ENCODE results near the gene TSR3.
A peak's percentile ranks its signal among the peaks of the same experiment; 100 is the strongest.

The TSR3 gene

DNA sequence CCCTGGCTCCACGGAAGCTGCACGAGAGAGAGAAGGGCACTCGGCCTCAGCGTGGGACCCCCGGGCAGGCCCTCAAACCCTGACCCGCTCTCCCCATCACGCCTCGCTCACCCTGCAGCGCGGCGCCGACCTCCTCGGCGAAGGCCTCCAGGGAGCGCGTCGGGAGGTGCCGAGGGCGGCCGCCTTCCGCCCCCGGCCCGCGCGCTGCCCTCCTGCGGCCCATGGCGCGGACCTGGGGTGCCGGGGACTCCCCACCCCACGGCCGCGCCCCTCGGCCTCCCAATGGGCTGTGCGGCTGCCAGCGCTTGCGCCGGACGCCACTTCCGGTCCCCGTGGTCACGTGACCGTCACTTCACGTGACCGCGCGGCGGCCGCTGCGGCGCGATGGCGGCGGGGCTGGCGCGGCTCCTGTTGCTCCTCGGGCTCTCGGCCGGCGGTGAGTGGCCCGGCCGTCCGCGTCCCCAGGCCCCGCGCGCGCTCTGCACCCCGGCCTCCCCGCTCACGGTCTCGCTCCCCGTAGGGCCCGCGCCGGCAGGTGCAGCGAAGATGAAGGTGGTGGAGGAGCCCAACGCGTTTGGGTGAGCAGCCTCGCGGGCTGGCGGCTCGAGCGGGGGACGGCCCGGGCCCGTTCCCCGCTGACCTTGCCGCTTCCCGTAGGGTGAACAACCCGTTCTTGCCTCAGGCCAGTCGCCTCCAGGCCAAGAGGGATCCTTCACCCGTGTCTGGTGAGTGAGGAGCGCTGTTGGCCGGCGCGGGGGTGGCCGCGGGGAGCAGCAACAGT is at the start of gene TSR3, which contains the start of gene GNPTG:
Gene TSR3, minus strand, starts transcription at position 297 of the 781 bp plus-strand sequence. Its CDS starts 74 bp downstream, at position 223.
Gene GNPTG, plus strand, starts transcription at position 350 of the 781 bp plus-strand sequence. Its CDS starts 35 bp downstream, at position 385.
- peak in 52 of 56 donors; percentile 18 to 86 (median 67) for DNase-seq

DNA sequence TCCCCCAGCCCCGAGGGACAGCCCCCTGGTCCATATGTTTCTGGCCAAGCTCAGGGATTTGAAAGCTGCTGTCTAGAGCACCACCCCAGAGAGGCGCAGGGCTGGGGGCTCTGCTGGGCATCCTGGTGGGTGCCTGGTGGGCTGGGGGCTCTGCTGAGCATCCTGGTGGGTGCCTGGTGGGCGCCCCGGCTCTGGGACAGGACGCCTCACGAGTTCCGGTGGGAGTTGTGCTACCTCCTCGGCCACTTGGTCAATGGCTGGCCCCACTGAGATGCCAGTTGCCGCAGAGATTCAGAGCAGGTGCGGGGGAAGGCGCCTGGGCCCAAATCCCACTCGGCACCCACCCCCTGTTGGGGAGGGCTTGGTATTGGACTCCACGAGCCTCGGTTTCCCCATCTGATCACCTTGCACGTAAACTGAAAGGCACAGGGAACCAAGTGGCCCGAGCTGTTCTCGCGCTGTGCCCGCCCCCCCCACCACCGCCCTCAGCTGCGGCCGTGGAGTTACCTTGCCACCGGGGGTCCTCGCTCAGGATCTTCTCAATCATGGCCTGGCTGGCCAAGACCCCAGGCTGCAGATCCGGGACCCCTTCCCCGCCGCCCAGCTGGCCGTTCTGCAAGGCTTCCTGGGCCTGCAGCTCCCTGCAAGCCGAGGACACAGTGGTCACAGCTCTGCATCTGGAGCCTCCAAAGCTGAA is 49.5 kb upstream of the TSR3 start:
- no peak for DNase-seq

DNA sequence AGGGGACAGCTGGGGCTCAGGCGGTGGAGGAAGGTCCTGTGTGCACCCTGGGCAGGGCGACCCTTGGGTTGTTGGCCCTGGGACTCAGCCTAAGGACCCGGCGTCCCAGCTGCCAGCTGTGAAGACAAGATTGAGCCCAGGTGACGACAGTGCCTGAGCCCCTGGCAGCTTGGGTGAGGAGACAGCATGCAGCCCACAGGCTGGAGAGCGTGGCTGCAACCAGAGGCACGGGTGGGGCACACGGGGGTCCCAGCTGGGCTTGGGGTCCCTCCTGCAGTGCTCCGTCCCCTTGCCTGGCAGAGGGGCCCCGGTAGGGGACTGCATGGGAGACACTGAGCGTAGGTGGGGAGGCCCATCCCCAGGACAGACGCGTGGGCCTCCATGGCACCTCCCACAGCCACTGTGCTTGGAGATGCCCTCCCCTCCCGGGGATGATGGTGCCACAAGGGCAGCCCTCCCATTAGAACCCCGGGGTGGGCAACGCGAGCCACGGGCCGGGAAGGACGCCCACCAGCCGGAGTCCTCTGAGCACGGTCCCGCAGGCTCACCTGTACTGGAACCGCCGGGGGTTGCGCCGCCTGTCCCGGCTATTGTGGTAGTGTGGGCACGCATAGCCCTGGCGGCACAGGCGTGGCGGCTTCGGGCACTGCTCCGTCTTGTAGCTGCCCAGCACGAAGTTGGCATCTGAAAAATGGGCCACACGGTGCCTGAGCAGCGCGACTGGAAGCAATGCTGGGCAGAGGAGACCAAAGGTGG is 47.3 kb upstream of the TSR3 start:
- DNase-seq: no peak

DNA sequence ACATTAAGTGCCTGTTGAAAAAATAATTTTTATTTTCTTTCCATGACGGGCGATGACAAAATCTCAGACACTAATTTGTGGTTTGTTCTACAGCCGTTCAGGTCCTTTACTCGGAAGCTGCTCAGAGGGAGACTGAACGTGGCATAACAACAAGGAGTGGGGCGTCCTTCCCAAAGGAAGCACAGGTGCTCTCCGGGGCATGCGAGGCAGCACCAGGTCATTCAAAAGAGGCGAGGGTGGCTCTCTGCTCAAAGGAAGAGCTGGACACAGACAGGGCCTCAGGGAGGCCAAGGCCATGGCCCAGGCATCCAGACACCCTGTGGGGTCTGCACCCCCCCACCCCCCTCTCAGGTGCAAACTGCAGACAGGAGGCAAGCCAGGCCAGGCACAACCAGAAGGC is 46.7 kb upstream of the TSR3 start:
- DNase-seq: no peak

DNA sequence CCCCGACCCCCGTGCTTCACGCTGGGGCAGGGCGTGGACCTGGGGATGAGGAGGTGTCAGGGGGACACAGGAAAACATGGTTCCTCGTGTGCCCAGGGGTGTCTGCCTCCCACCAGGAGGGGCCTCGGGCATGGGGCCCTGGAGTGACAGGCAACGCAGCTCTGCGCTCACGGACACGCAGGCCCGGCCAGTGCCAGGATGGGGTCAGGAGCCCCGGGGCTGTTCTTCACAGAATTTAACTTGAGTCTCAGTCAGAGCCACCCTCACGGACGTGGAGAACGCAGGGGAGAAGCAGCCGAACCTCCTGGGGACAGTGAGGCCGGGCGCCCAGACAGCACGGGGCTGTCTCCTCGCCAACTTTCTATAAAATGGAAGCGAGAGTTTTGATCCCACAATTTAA is 46.1 kb upstream of the TSR3 start:
- no peak for DNase-seq

DNA sequence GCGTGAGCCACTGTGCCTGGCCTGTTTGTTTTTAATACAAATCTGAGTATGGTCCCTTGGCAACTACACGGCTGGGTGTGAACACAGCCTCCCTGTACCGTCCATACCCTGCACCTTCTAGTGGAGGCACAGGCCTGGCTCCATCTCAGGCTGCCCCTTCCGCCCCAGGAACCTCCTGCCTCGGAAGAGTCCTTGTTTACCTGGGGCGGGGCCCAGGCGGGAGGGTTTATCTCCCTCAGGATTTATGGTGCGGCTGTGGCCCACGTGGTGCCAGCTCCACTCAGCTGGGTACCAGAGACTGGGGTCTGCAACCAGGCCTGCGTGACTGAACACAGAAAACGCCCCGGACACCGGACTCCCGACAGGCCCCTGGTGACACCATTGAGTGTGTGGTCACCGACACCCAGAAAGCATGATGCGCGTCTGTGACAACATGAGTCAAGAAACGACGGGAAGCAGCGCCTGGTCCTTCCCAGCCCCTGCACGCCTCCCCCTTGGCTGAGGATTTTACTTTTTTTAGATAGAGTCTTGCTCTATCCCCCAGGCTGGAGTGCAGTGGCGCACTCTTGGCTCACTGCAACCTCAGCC is 43.9 kb upstream of the TSR3 start:
- no peak for DNase-seq

GRCh38 chr16:1394367-1394951 is 42.8 kb upstream of the TSR3 start:
- DNase-seq: no peak

DNA sequence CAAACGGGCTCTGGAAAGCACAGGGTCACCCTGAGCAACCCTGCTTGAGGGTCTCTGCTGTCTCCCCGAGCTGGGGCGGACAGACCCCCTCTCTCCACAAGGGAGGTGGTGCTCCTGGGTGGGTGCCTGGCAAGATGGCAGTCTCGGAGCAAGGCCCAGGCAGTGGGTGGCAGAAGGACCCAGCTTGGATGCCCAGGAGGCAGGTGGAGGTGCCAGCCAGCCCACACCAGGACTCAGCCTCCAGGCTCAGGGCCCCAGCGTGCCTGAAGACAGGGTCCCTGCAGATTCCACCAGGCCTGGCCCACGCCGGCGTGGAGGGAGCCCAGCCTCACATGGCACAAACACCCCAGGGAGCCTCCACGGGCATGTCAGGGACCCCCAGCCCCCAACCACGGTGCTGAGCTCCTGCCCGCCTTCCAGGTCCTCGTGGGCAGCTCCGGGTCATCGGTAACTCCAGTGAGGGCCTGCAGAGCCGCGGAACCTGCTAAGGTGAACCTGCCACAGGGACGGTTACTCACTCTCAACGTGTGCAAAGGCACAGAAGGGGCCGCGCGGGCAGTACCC is 42.0 kb upstream of the TSR3 start:
- DNase-seq: no peak

GRCh38 chr16:1392826-1393225 is 41.1 kb upstream of the TSR3 start:
- DNase-seq: no peak

GRCh38 chr16:1390239-1390779 is 38.6 kb upstream of the TSR3 start:
- no peak for DNase-seq

DNA sequence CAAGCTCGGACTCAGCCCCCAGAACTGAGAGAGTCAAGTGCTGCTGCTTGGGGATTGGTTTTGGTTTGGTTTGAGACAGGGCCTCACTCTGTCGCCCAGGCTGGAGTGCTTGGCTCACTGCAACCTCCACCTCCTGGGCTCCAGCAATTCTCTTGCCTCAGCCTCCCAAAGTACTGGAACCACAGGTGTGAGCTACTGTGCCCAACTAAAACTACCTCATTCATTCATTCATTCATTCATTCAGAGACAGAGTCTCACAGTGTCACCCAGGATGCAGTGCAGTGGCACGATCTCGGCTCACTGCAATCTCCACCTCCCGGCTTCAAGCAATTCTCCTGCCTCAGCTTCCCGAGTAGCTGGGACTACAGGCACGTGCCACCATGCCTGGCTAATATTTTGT is 38.1 kb upstream of the TSR3 start:
- DNase-seq: no peak

DNA sequence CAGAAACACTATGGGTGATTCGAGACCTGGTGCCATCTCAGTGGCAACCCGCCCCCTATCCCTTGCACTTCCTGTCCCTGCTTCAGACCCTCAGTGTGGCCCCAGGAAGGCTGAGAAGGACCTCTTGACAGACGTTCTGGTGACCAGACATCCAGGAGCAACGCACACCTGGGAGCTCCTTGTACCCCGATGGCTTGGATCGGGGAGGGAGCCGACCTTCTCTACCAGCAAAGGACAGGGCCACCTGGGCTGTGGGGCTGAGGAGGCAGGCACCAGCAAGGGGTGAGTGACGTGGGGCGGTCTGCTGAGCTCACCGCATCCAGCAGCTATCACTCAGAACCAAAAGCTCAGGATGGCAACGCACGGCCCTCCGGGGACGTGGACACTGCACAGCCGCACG is 35.7 kb upstream of the TSR3 start:
- DNase-seq: no peak

DNA sequence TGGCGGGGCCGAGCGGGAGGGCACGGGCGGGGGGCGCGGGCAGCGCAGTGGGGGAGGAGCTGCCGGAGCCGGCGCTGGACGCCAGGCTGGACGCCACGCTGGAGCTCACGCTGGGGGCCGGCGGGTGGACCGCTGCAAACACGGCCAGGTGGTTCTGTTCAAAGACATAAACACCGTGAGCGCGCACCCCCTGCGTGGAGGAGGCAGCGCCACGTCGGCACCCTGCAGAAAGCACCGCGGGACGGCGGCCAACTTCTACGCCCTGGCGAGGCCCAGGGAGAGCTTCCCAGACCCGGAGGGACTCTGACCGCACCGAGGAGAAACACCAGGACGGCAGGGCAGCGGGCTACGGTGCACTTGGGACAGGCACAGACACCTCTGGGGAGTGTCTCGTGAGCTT is 33.6 kb upstream of the TSR3 start:
- no peak for DNase-seq

GRCh38 chr16:1383556-1383955 is 31.9 kb upstream of the TSR3 start:
- DNase-seq: no peak

- peak in 18 of 56 donors; percentile 4 to 66 (median 42) for DNase-seq
These were observed 30.1 kb upstream of the TSR3 start for GRCh38 chr16:1381612-1382406.

DNA sequence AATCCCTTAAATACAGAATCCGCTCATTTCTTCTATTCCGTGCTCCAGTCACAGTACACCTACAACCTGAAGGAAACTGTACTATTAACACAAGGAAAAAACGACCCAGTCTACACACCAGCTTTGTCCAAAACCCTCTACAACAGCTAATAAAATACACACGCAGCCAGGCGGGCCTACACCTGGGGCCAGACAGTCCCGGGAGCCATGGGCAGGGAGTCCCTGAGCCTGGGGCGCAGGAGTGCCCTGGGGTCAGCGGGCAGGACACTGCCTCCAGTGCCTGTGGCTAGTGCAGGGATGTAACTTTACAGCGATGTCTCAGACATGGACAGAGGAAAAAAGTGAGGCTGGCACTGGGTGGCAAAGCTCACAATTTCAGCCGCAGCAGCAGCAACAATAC is 28.5 kb upstream of the TSR3 start:
- DNase-seq: no peak

DNA sequence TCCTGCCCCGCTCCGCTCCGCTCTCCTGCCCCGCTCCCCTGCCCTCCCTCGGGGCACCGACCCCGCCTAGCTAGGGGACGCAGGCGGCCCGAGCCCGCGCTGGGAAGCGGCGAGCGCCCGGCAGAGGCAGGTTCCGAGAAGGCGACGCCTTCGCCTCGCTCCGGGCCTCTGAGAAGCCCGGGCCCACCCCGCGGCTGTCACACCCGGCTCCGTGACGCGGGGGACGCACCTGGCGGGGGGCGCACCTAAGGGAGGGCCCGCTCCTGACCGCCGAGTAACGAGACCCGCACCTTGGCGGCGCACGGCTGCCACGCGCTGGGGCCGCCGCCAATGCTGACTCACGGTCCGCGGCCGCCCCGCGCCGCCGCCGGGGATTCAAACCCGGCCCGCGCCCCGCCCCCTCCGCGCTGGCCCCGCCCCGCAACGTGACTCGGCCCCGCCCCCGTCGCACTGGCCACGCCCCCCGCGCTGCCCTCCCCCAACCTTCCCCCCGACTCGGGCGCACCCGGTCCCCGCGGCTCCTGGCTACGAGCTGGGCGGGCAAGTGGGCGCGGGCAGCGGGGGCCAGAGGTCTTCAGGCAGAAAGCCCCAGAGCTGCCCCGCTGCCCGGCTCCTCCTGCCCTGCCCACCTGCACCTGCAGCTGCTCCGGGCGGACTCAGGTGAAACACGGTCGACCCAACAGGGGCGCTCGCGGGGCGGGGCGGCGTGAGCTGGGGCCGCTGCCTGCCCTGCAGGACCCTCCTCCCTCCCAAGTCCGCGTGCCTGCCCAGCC is 27.8 kb upstream of the TSR3 start:
- peak in 14 of 56 donors; percentile 6 to 69 (median 19) for DNase-seq

DNA sequence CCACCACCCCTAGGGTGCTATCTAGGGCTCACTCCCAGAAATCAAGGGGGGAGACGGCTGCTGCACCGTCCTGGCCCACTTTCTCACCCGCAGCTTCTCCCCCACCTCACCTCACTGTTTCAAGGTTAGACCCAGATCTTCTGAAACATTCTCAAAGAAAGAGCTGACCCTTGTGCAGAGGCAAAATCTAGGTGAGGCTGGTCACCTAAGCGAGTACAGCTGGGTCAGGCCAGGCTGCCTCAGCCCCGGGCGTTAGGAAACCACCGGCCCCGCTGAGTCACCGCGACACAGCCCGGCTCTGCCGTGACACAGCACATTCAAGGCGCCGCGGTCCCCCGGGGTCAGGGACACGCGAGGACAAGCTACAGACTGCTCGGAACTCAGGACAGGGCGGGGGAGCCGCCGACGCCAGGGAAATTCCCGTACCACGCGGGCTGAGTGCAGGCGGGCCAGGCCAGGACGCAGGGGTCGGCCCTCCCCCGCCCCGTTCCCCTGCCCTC is 27.2 kb upstream of the TSR3 start:
- DNase-seq: peak in 25 of 56 donors; percentile 5 to 66 (median 24)

Measured in nucleus accumbens (tissue), 56 donors.